Fibroblast of skin of back (primary cell): ENCODE data around the gene HERC3.

ENCODE experiments used
- DNase-seq: peaks from one replicate; pipeline ENCODE4 v3.0.0-alpha.2; 2013

The HERC3 gene

DNA sequence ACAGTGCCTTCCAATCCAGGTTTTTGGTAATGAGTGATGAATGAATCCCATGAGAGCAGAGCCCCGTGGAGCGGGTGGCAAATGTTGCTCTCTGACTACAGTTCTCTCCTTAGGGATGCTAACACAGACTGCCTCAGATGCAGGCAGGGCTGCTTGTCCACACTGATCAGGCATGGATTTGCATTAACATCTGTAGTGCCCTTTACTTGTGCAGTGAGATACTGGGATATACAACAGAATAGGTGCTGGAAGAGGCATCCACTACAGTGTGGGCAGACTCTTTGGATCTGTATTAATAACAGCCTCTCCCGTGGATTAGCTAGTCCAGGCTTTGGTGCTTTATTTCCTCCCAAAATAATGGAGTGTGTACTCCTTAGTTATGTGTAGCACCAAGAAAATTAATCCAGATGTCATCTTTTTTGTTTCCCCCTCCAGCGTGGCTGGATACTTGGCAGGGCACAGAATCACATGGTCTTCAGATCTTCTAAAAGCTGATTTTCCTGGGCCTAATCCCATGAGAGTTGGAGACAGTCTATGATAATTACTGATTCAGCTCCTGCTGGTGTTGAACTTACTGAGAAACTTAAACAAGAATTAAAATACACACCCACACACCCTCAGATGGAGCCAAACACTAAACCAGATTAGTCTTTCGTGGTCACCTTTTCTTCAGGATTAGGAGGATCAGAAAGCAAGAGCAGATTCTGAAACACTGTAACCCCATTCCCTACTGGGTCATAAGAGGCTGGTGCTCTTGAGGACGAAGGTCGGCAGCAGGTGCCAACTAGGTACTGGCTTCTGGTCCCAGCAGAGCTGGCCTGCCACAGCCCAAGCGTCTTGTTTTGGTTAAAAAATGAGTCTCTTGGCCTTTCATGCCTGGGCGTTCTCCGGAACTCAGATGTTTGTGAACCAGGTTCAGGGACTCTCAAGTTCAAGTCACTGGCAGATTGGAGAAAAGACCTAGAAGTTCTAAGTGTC lies 128.5 kb downstream of the HERC3 start:
- DNase-seq, result no peak

GRCh38 chr4:88722276-88722780 lies 130.0 kb downstream of the HERC3 start:
- DNase-seq, result no peak

- no peak for DNase-seq
Measured at GRCh38 chr4:88722828-88723227, 130.5 kb downstream of the HERC3 start.

- DNase-seq, result no peak
Measured at GRCh38 chr4:88724406-88724805, 132.1 kb downstream of the HERC3 start.

GRCh38 chr4:88725143-88725542 lies 132.9 kb downstream of the HERC3 start:
- DNase-seq, result no peak

- no peak for DNase-seq
Measured at GRCh38 chr4:88725986-88726385, 133.7 kb downstream of the HERC3 start.

GRCh38 chr4:88728146-88728545 lies 135.9 kb downstream of the HERC3 start:
- DNase-seq, result no peak

GRCh38 chr4:88729146-88729760 lies 137.0 kb downstream of the HERC3 start:
- no peak for DNase-seq

- DNase-seq, result no peak
Measured at GRCh38 chr4:88730811-88731210, 138.5 kb downstream of the HERC3 start.

- peak; percentile 29 for DNase-seq
Measured at GRCh38 chr4:88731381-88731780, 139.1 kb downstream of the HERC3 start.

- no peak for DNase-seq
Measured at GRCh38 chr4:88732714-88733368, 140.6 kb downstream of the HERC3 start.

DNA sequence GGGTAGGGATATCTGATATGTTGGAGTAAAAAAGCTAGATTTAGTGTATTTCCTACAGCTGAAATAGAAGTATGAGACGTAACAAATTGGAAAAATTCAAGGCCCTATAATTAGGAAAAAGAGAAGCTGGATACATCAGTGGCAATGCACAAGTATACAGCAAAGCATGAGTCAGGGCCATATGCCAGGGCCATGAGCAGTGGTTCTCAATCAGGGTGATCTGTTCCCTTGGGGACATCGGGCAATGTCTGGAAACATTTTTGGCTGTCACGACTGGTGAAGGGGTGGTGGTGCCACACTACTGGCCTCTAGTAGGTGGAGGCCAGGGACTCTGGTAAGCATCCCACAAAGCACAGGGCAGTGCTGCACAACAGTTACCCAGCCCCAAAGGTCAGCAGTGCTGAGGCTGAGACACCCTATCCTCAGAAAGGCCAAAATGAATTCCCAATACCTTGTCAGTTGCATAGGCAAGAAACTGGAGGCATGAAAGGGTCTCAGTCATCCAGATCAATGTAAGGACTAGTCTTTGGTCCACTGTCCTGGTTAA lies 142.2 kb downstream of the HERC3 start:
- no peak for DNase-seq

DNA sequence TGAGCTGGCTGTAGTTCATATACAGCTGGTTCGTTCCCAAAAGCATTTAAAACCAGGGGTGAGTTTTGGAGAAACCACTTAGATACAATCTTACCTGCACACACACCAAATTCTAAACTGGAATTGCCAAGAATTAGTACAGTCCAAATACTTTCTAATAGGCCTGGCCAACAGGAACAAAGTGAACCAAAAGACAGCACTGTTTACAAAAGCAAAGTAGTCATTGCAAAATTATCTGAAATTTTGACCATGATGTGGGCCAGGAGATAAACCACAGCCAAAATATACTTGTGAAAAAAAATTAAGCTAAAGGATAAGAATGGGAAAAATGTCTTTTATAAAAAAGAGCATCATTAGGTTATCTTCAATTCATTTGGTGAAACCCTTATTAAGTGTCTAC lies 143.3 kb downstream of the HERC3 start:
- no peak for DNase-seq

- DNase-seq, result no peak
Measured at GRCh38 chr4:88736264-88736663, 144.0 kb downstream of the HERC3 start.

DNA sequence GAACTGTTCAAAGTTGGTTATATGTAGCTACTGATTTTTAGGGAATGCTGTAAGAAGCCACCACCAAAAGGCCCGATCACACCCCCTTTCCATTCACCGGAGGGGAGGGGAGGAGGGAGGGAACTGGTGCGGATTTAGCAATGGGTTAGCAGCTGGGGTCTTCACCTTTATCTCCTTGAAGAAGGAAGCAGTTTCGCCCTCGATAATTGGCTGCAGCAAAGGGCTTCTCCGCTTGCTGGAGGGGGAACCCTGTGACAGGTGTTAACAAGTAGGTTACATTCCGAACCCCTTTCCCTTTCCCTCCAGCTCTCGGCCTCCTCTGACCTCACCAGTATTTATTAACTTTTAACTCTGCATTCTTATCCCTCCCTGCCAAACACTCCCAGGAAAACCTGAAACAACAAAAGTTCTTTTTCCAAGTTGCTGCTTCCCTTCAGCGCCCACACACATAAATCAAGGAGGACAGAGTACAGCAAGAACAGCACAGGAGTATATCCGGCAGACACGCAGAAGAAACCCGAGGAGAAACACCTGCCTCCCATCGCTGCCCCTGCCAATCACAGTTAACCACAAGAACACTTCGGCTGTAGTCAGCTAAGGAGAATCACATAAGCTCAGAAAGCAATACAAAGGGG lies 145.1 kb downstream of the HERC3 start:
- no peak for DNase-seq

- DNase-seq, result no peak
Measured at GRCh38 chr4:88738180-88738579, 145.9 kb downstream of the HERC3 start.

GRCh38 chr4:88742561-88742960 lies 150.3 kb downstream of the HERC3 start:
- DNase-seq, result peak; percentile 47

DNA sequence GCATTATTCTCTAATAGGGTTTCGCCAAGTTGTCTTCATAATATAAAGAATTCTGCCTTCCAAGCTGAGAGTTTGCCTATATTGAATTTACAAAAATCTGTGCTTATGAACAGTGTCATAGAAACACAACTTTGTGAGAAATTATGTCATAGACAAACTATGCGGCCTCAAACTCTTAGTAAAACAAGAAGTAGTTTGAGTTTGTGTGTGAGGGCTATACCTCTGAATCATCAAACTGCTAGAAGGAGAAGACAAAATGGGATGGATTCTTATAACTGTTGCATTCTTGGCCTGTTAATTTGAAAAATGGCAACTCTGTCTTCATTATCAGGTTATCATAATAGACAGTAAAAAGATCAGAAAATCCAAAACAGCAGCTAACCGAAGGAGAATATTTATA lies 151.4 kb downstream of the HERC3 start:
- peak; percentile 95 for DNase-seq

DNA sequence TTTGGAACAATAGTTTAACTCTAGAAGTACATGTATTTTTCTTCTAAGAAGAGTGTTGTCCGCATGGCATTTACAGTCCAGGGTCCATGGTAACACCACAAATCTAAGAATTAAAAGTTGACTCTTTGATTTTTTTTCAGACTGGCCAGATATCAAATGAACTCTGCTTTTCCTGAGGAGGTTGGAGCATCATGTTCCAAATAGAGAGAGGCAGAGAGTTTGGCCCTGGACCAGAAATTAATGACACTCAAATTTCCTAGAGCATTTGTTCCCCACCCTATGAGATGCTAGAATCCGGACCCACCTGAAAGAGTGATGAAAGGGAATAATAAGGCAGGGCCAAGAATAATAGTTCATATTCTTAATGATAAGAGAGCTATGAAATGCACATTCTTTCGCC lies 152.3 kb downstream of the HERC3 start:
- DNase-seq, result no peak

DNA sequence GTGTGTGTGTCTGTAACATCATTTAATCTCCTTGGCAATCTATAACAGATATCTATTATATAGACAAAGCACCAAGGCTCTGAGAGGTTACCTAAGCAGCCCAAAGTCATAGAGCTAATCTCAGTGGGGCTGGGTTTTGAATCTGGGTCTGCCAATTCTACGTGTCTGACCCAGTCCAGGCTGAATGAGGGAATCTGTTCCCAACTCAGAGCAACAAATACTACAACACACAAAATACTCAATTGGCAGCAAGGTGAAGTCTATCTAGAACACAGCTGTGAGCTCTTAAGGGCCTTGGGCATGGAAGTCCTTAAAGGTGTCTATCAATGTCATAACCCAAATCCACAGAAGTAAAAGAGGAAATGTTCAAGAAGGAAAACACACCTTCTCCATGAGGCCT lies 152.9 kb downstream of the HERC3 start:
- no peak for DNase-seq

DNA sequence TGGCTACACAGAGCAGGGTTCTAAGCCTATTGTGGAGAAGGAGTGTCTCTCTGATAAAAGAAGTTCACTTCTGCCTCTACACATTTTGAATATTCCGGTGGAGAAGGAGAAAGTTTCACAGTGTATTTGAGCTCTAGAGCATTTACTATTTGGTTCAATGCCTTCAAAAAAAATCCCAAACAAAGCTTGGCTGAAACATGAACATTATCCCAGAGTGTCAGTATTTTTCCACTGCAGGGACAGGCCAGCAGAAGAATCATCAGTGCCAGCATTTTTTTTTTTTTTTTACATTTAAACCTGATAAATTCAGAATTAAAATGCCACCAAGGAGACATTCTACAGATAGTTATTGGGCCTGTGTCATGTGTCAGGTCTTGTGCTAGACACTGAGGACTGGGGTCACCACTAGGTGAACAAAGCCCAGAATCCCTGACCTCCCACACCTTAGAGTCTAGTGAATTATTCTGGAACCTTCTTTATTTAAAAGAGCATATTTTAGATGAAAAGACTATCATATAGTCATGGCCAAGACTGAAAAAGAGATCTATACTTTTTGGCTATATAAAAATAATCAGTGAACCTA lies 153.4 kb downstream of the HERC3 start:
- no peak for DNase-seq

DNA sequence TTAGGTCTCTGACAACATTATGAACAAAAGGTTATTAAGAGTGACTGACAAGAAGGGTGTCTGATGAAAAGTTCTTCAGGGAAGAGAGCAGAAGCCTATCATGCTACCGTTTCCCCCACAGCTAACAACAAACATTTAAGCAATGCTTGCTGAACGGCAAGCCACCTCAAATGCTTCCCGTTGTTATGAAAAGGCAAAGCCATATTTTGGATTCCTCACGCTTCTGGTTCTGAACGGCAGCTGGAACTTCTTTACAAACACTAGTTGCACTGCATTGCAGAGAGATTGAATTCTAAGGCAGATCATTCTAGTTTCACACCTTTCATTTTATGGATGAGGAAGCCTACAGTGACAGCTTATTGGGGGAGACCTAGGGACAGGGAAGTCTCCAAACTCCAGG lies 153.9 kb downstream of the HERC3 start:
- DNase-seq, result no peak
